Upper lobe of right lung (tissue), 1 donor: ENCODE data around the gene CD6. TPM values are rescaled to one million over a fixed set of nuclear protein-coding genes. Genes with fewer than 3 reads are reported as not detected.

ENCODE experiments used
- ATAC-seq: fragments of 200-7000 bp; cut with Tn5 transposase; one replicate; pipeline ENCODE4 v1.9.1; 2020; ENCODE audit warnings: mild to moderate bottlenecking, moderate library complexity
- DNase-seq: peaks from one replicate; pipeline ENCODE4 v3.0.0-alpha.2; 2020
- H3K27ac ChIP-seq: fragments of 200-600 bp; one replicate; pipeline ENCODE4 v1.8.0; 2022
- H3K27me3 ChIP-seq: fragments of 200-600 bp; one replicate; pipeline ENCODE4 v1.8.0; 2022; ENCODE audit warnings: mild to moderate bottlenecking
- H3K36me3 ChIP-seq: fragments of 200-600 bp; one replicate; pipeline ENCODE4 v1.8.0; 2022
- H3K4me1 ChIP-seq: fragments of 200-600 bp; one replicate; pipeline ENCODE4 v1.8.0; 2022
- H3K4me3 ChIP-seq: fragments of 200-600 bp; one replicate; pipeline ENCODE4 v1.8.0; 2022; ENCODE audit warnings: mild to moderate bottlenecking
- H3K9me3 ChIP-seq: fragments of 200-600 bp; one replicate; pipeline ENCODE4 v1.8.0; 2022
- intact Hi-C: fragments of 100-400 bp; cut with DNase I; formaldehyde crosslinking; loops from one replicate; pipeline ENCODE4 v1.11.0; 2022
- total RNA-seq: library from RNA; stranded (reverse); fragmentation: NEBNext Ultra II Directional; extraction: Animal tissue kit (Norgen Biotek cat#: 25700); gene quantifications from one replicate; pipeline ENCODE4 v1.2.1, GENCODE V29; 2021
- TF ChIP-seq, protein P1 (sequence below): fragments of 200-600 bp; IDR thresholded peaks from one replicate; pipeline ENCODE4 v1.8.0; 2022; ENCODE audit warnings: antibody characterized with exemption
- donor health status: DM: no; HTN: yes; CAD: no; lungs with severe emphysema.

CD6 gene
- total RNA-seq, 1 donor from 2014 or later: 3.9 TPM

- TF ChIP-seq, protein P1, sequence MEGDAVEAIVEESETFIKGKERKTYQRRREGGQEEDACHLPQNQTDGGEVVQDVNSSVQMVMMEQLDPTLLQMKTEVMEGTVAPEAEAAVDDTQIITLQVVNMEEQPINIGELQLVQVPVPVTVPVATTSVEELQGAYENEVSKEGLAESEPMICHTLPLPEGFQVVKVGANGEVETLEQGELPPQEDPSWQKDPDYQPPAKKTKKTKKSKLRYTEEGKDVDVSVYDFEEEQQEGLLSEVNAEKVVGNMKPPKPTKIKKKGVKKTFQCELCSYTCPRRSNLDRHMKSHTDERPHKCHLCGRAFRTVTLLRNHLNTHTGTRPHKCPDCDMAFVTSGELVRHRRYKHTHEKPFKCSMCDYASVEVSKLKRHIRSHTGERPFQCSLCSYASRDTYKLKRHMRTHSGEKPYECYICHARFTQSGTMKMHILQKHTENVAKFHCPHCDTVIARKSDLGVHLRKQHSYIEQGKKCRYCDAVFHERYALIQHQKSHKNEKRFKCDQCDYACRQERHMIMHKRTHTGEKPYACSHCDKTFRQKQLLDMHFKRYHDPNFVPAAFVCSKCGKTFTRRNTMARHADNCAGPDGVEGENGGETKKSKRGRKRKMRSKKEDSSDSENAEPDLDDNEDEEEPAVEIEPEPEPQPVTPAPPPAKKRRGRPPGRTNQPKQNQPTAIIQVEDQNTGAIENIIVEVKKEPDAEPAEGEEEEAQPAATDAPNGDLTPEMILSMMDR: no peak
- intact Hi-C loops: no loop called here
- no peak overlapping the region for H3K4me3 ChIP-seq
- no peak for ATAC-seq
- no peaks in the 10 kb centered on the region for H3K36me3 ChIP-seq
- no peak overlapping the region for H3K27ac ChIP-seq
- no peaks in the 10 kb centered on the region for H3K27me3 ChIP-seq
- H3K9me3 ChIP-seq: no peaks in the 10 kb centered on the region
- H3K4me1 ChIP-seq: no peaks in the 10 kb centered on the region
- no peak for DNase-seq
These were observed 16.2 kb downstream of the CD6 start for GRCh38 chr11:60987577-60988277.

DNA sequence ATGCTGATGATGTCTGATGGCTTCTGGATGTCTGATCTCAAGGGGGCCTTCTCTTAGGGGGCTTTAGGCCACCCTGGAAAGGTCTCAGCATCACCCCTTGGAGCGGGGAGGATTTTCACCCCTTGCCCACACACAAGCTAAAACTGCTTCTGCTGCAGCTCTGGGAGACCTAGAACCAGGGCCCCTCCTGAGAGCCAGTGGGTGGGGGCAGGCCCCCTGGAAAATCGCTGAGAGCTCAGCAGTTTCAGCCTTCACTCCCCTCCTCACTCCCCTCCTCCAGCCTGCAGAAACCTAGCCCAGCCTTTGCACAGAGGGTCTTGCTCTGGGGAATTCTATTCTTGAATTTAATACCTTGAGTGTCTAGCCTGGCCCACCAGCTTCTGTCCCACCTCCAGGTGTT lies 17.2 kb downstream of the CD6 start:
- intact Hi-C loops: no loop called here
- TF ChIP-seq, protein P1: no peak
- DNase-seq (no peak), ATAC-seq (no peak)
- no peaks in the 10 kb centered on the region for H3K27me3 ChIP-seq
- no peaks in the 10 kb centered on the region for H3K9me3 ChIP-seq
- no peaks in the 10 kb centered on the region for H3K4me1 ChIP-seq
- no peak overlapping the region for H3K4me3 ChIP-seq
- no peak overlapping the region for H3K27ac ChIP-seq
- H3K36me3 ChIP-seq: no peaks in the 10 kb centered on the region

DNA sequence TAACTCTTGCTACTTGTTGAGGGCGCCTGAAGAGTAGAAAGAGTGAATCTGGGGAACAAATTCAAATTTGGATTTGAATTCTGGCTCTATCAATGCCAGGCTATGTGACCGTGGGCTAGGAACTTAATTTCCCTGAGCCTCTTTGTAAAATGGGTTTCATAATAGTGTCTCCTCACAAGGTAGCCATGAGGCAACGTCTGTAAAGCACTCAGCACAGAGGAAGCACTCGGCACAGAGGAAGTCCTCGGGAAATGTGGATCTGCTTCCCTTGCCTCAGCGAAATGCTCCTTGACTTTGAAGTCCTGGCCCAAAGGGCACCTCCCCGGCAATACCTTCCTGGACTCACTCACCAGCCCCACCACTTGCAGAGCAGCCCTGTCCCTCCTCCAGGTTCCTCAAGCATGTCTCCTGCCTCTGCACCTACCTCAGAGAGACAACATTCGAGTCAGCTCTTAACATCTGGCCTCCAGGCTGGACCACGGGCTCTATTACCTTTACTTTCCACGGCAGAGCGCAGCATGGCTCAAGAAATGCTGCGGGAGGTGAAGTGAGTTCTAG lies 17.7 kb downstream of the CD6 start:
- H3K36me3 ChIP-seq: no peaks in the 10 kb centered on the region
- H3K9me3 ChIP-seq: no peaks in the 10 kb centered on the region
- no peak overlapping the region for H3K4me3 ChIP-seq
- H3K27me3 ChIP-seq: no peaks in the 10 kb centered on the region
- ATAC-seq (peak; percentile 69), DNase-seq (no peak)
- no peaks in the 10 kb centered on the region for H3K4me1 ChIP-seq
- TF ChIP-seq, protein P1: no peak
- no peak overlapping the region for H3K27ac ChIP-seq
- intact Hi-C loops: no loop called here

DNA sequence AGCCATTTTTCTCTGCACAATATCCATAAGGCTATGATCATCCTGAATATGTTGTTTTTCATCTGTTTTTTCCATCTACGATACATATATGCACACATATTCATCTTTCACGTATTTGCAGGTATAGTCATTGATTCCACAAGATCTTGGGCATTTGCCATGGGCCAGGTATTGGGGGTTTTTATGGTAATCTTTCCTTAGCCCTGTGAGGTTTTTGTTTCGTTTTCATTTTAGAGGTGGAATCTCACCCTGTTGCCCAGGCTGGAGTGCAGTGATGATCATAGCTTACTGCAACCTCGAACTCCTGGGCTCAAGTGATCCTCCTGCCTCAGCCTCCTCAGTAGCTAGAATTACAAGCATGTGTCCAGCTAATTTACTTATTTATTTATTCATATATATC lies 20.0 kb downstream of the CD6 start:
- Histone ChIP-seq H3K27ac (no peak overlapping the region), H3K36me3 (no peaks in the 10 kb centered on the region), H3K9me3 (no peaks in the 10 kb centered on the region), H3K27me3 (no peaks in the 10 kb centered on the region), H3K4me3 (no peak overlapping the region), H3K4me1 (peaks cover 12% of the 10 kb centered on the region)
- no peak for DNase-seq
- ATAC-seq: no peak
- TF ChIP-seq, protein P1: no peak
- intact Hi-C loops: no loop called here

- intact Hi-C loops: no loop called here
- no peaks in the 10 kb centered on the region for H3K27me3 ChIP-seq
- H3K4me1 ChIP-seq: peaks cover 16% of the 10 kb centered on the region
- TF ChIP-seq, protein P1: no peak
- ATAC-seq: no peak
- no peaks in the 10 kb centered on the region for H3K9me3 ChIP-seq
- no peak overlapping the region for H3K4me3 ChIP-seq
- no peaks in the 10 kb centered on the region for H3K36me3 ChIP-seq
- H3K27ac ChIP-seq: no peak overlapping the region
- DNase-seq: no peak
These were observed 21.4 kb downstream of the CD6 start for GRCh38 chr11:60992842-60993409.
